Heart right ventricle (tissue), 16 donors: Measurements from ENCODE around the gene TEKT1. TPM values are rescaled to one million over a fixed set of nuclear protein-coding genes. Genes with fewer than 3 reads are reported as not detected.

ENCODE experiments used
- ATAC-seq, 8 donors: fragments of 200-7000 bp; cut with Tn5 transposase; one replicate each; pipeline ENCODE4 v1.9.1; 2020; ENCODE audit warnings: mild to moderate bottlenecking in 8 of 8, moderate library complexity in 8 of 8, moderate number of reproducible peaks in 1 of 8
- DNase-seq, 2 donors: peaks; one replicate each; pipeline ENCODE4 v3.0.0-alpha.2; 2020
- H3K27ac ChIP-seq, 10 donors: fragments of 200-600 bp; sonication (generic) in 2 of 10; one replicate each; pipeline versions ENCODE4 v1.5.0 to v1.8.0; 2020 to 2022; ENCODE audit warnings: mild to moderate bottlenecking in 3 of 10
- H3K27me3 ChIP-seq, 7 donors: fragments of 200-600 bp; one replicate each; pipeline ENCODE4 v1.8.0; 2021 to 2022; ENCODE audit warnings: mild to moderate bottlenecking in 2 of 7
- H3K36me3 ChIP-seq, 9 donors: fragments of 200-600 bp; sonication (generic) in 1 of 9; one replicate each; pipeline versions ENCODE4 v1.5.0 to v1.8.0; 2020 to 2022; ENCODE audit warnings: mild to moderate bottlenecking in 2 of 9
- H3K4me1 ChIP-seq, 9 donors: fragments of 200-600 bp; sonication (generic) in 1 of 9; one replicate each; pipeline versions ENCODE4 v1.5.0 to v1.8.0; 2020 to 2022; ENCODE audit warnings: mild to moderate bottlenecking in 4 of 9
- H3K4me3 ChIP-seq, 10 donors: fragments of 200-600 bp; sonication (generic) in 2 of 10; one replicate each; pipeline versions ENCODE4 v1.5.0 to v1.8.0; 2020 to 2022; ENCODE audit warnings: mild to moderate bottlenecking in 7 of 10, moderate library complexity in 2 of 10
- H3K9me3 ChIP-seq, 11 donors: fragments of 200-600 bp in 10 of 11; sonication (generic) in 2 of 11; one replicate each; pipeline versions ENCODE4 v1.5.0 to v1.8.0; 2013 to 2022; ENCODE audit warnings: mild to moderate bottlenecking in 2 of 11, control low read depth in 1 of 11, moderate library complexity in 1 of 11
- WGBS, 2 donors: extraction: QIAGEN DNeasy Blood & Tissue Kit; methylation state at CpG; one replicate each; pipeline ENCODE4 v1.1.7; 2013; ENCODE audit warnings: inconsistent platforms in 1 of 2; 5-methylcytosine and 5-hydroxymethylcytosine counted together
- intact Hi-C, 10 donors: fragments of 100-400 bp; cut with DNase I; formaldehyde crosslinking; loops; one replicate each; pipeline versions ENCODE4 v1.11.1 to v1.14.2; 2022
- polyA plus RNA-seq, 2 donors: library from polyadenylated mRNA; stranded (reverse); fragments of 200-250 nt; gene quantifications; one replicate each; pipeline ENCODE4 v1.2.3, GENCODE V29; 2013
- total RNA-seq, 10 donors: library from RNA; stranded (reverse); fragmentation: NEBNext Ultra II Directional in 3 of 10; extraction: Animal tissue kit (Norgen Biotek cat#: 25700) in 3 of 10; gene quantifications; one replicate each; pipeline versions ENCODE4 v1.2.1 to v1.2.4, GENCODE V29; 2021 to 2023
- TF ChIP-seq, protein P1 (sequence below), 9 donors: fragments of 200-600 bp; sonication (generic) in 2 of 9; IDR thresholded peaks; one replicate each; pipeline versions ENCODE4 v1.5.0 to v1.8.0; 2021 to 2022; ENCODE audit warnings: antibody characterized with exemption in 9 of 9, mild to moderate bottlenecking in 5 of 9, moderate library complexity in 1 of 9
- donor health status: Arrhythmogenic right ventricular cardiomyopathy.
- donor health status: ischemic (EF 13 %, LVEDD 7.1; RV severe dilation, severe dysfunction).
- donor health status: healthy with polysubstance abuse.
- donor health status: DM: no; HTN: yes; CAD: no.
- donor health status: DM: no; HTN: no; CAD: no.
- donor health status: ischemic (EF 25% LVEDD 6.9; RV normal size, moderate dysfunction).
- donor health status: ischemic (EF 25% LVEDD 5.7; RV mildly dilated, moderate dysfunction).
- donor health status: healthy.
- donor health status: DM: yes; HTN: yes; CAD: no.
- donor health status: Ischemic cardiomyopathy.
- donor health status: ischemic (EF 35%, LVEDD 5.7; RV mildly dilated, moderate dysfunction).
- donor health status: nonischemic (EF 11% LVEDD 7.7; RV severe dilation, severe dysfunction).
- donor health status: DM: yes; HTN: yes; CAD: no.
- donor health status: PGD.
- donor health status: ischemic (EF 29% LVEDD 5.4; RV normal size, mild dysfunction).
- donor health status: nonischemic (EF 23%, LVEDD 6.1; RV moderate dilation, normal function).

The TEKT1 gene
- total and polyA plus RNA-seq, 12 donors, result not detected

- Histone ChIP-seq H3K4me1 (peaks cover 6 to 37% (median 13%) of the 10 kb centered on the region in 9 donors), H3K27me3 (no peaks in the 10 kb centered on the region), H3K27ac (no peak overlapping the region), H3K9me3 (peaks cover 0 to 16% (median 4%) of the 10 kb centered on the region in 11 donors), H3K4me3 (no peak overlapping the region), H3K36me3 (peaks cover 0 to 92% (median 60%) of the 10 kb centered on the region in 9 donors)
- DNase-seq (no peak), ATAC-seq (no peak)
- WGBS, 2 donors, result 87 to 90% methylated on average over 8 of the region's 8 CpGs
- intact Hi-C loops, result no loop called here
- TF ChIP-seq, protein P1, sequence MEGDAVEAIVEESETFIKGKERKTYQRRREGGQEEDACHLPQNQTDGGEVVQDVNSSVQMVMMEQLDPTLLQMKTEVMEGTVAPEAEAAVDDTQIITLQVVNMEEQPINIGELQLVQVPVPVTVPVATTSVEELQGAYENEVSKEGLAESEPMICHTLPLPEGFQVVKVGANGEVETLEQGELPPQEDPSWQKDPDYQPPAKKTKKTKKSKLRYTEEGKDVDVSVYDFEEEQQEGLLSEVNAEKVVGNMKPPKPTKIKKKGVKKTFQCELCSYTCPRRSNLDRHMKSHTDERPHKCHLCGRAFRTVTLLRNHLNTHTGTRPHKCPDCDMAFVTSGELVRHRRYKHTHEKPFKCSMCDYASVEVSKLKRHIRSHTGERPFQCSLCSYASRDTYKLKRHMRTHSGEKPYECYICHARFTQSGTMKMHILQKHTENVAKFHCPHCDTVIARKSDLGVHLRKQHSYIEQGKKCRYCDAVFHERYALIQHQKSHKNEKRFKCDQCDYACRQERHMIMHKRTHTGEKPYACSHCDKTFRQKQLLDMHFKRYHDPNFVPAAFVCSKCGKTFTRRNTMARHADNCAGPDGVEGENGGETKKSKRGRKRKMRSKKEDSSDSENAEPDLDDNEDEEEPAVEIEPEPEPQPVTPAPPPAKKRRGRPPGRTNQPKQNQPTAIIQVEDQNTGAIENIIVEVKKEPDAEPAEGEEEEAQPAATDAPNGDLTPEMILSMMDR (IDR thresholded peaks at IDR 0.05), result no peak
Measured at GRCh38 chr17:6761779-6762178, 69.8 kb downstream of the TEKT1 start.

DNA sequence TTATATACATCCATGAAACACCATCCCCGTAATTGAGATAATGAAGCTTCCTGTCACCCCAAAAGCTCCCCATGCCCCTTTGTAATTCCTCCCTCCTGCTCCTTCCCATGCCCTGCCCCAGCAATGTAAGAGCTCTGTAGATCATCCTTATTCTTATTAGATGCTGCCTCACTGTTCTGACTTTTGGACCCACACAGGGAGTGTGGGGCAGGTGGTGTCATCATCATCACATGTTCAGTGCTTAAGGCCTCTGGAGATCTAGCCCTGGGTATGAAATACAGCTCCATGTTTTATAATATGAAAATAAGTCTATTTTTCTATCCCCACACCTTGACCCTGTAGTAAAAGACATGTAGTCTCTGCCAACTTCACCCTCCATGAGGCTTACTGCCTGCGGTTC lies 73.8 kb downstream of the TEKT1 start:
- intact Hi-C loops, result loop anchor here in 6 of 10 donors (5.0 to 10.0 kb wide), 4 partner anchors 85 to 267 kb away; partner anchors contain the start of genes RNASEK (in 5 of the 6) and BCL6B (in 1 of the 6)
- WGBS, 2 donors, result 88 to 90% methylated on average over 2 of the region's 2 CpGs
- ATAC-seq (no peak), DNase-seq (no peak)
- Histone ChIP-seq H3K9me3 (no peaks in the 10 kb centered on the region), H3K27me3 (no peaks in the 10 kb centered on the region), H3K4me1 (peaks cover 11 to 60% (median 37%) of the 10 kb centered on the region in 9 donors), H3K36me3 (peaks cover 0 to 52% (median 26%) of the 10 kb centered on the region in 9 donors), H3K4me3 (peak overlapping the region in 7 of 10 donors; percentile 36 to 80 (median 71)), H3K27ac (peak overlapping the region in 5 of 10 donors; percentile 93 to 97 (median 96))
- TF ChIP-seq, protein P1 (IDR thresholded peaks at IDR 0.05), result no peak

DNA sequence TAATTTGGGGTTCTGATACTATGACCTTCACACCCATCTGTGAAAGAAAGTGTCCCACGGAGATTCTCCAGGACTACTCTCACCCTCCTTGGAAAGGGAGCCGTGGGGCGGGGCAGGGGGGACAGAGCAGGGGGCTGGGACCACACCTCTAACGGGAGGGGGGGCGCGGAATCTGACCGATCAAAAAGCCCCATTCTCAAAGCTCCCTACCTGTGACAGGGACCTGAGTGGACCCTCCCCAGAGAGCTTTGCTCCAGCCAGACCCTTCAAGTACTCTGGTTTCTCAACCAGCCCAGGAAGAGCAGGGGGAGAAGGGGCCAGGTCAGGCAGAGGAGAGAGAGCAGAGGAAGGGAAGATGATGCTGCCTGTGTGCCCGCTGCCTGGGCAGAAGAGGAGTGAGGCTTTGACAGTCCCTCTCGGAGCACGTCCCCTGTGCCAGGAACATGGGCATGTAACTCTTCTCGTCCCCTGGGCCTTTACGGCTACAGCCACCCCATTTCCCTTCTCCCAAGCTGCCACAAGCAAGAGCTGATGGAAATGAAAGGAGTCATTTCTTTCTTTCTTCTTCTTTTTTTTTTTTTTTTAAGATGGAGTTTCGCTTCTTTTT lies 75.0 kb downstream of the TEKT1 start:
- H3K4me3 ChIP-seq, result peak overlapping the region; percentile 33 to 80 (median 70)
- peaks cover 16 to 70% (median 49%) of the 10 kb centered on the region in 9 donors for H3K4me1 ChIP-seq
- peaks cover 0 to 40% (median 20%) of the 10 kb centered on the region in 9 donors for H3K36me3 ChIP-seq
- DNase-seq, result no peak
- 51 to 65% methylated on average over 13 of the region's 13 CpGs for WGBS, 2 donors
- peak overlapping the region; percentile 84 to 98 (median 94) for H3K27ac ChIP-seq
- H3K9me3 ChIP-seq, result no peaks in the 10 kb centered on the region
- TF ChIP-seq, protein P1 (IDR thresholded peaks at IDR 0.05), result no peak
- intact Hi-C loops, result loop anchor here in 6 of 10 donors (5.0 to 10.0 kb wide), 4 partner anchors 86 to 268 kb away; partner anchors contain the start of genes RNASEK (in 5 of the 6) and BCL6B (in 1 of the 6)
- H3K27me3 ChIP-seq, result no peaks in the 10 kb centered on the region
- ATAC-seq, result no peak

GRCh38 chr17:6755731-6756184 lies 75.8 kb downstream of the TEKT1 start, which contains the start of gene XAF1:
Gene XAF1, plus strand, starts transcription at chr17:6756046. Its CDS starts 33 bp downstream, at chr17:6756079.
- WGBS, 2 donors, result 13 to 30% methylated on average over 14 of the region's 14 CpGs

More at GRCh38 chr17:6755731-6756184, 75.8 kb downstream of the TEKT1 start, which contains the start of gene XAF1:
- no peaks in the 10 kb centered on the region for H3K9me3 ChIP-seq
- ATAC-seq (peak; percentile 36 to 79 (median 57)), DNase-seq (peak; percentile 32 to 73)
- intact Hi-C loops, result loop anchor here in 6 of 10 donors (5.0 to 10.0 kb wide), 4 partner anchors 87 to 269 kb away; partner anchors contain the start of genes RNASEK (in 5 of the 6) and BCL6B (in 1 of the 6)
- peaks cover 16 to 66% (median 50%) of the 10 kb centered on the region in 9 donors for H3K4me1 ChIP-seq
- H3K27me3 ChIP-seq, result no peaks in the 10 kb centered on the region
- peak within 1 kb of the TSS; percentile 33 to 80 (median 70) for H3K4me3 ChIP-seq
- H3K27ac ChIP-seq, result peak within 1 kb of the TSS; percentile 84 to 98 (median 94)
- TF ChIP-seq, protein P1 (IDR thresholded peaks at IDR 0.05), result no peak
- peaks cover 0 to 32% (median 17%) of the 10 kb centered on the region in 9 donors for H3K36me3 ChIP-seq
